ENCODE measurements around the gene MLPH.
A peak's percentile ranks its signal among the peaks of the same experiment; 100 is the strongest.

MLPH gene

GRCh38 chr2:237599465-237600110 lies 112.5 kb downstream of the MLPH start:
- Histone ChIP-seq H2AK5ac (ENCODE audit: low read depth, low read length) (no peak overlapping the region), H3K14ac (ENCODE audit: low read length) (no peak overlapping the region), H2BK120ac (ENCODE audit: low read depth, low read length) (no peak overlapping the region), H4K8ac (ENCODE audit: low read depth, low read length) (no peak overlapping the region), H3K23ac (ENCODE audit: low read depth, low read length, poor library complexity) (no peak overlapping the region), H3K27ac (replicated peaks; ENCODE audit: low read length) (no peak overlapping the region), H3K18ac (ENCODE audit: low read length) (no peak overlapping the region), H2BK15ac (ENCODE audit: low read length) (no peak overlapping the region), H3K36me3 (replicated peaks in 1 of 2; ENCODE audit: control insufficient read depth in 2 of 2, insufficient read depth in 2 of 2, low read length in 2 of 2) (no peaks in the 10 kb centered on the region), H3K9ac (ENCODE audit: low read depth, low read length, poor library complexity) (no peak overlapping the region), H3K27me3 (ENCODE audit: control insufficient read depth in 3 of 3, insufficient read depth in 3 of 3, low read depth in 1 of 3, low read length in 3 of 3) (peaks cover 0 to 3% (median 2%) of the 10 kb centered on the region in 3 experiments), H2BK5ac (ENCODE audit: low read length) (no peak overlapping the region), H3K79me1 (ENCODE audit: low read depth, low read length) (no peaks in the 10 kb centered on the region), H3K4me2 (ENCODE audit: insufficient read depth, low read length, poor library complexity, severe bottlenecking) (no peak overlapping the region), H3K9me3 (replicated peaks in 1 of 2; ENCODE audit: control insufficient read depth in 2 of 2, insufficient read depth in 1 of 2, low read depth in 1 of 2, low read length in 2 of 2) (no peaks in the 10 kb centered on the region), H3K4me3 (ENCODE audit: low read length in 2 of 2) (no peak overlapping the region), H3K4ac (ENCODE audit: low read length) (no peak overlapping the region), H4K91ac (ENCODE audit: low read depth, low read length, poor library complexity) (no peak overlapping the region), H3K4me1 (ENCODE audit: control insufficient read depth in 2 of 2, insufficient read depth in 1 of 2, low read depth in 1 of 2, low read length in 2 of 2) (peaks cover 6 to 20% of the 10 kb centered on the region in 2 donors), H2BK12ac (ENCODE audit: low read length) (no peak overlapping the region), H2AFZ (ENCODE audit: low read length) (no peak overlapping the region)
- WGBS, 2 donors (ENCODE audit: extremely low coverage in 2 of 2, insufficient read length in 2 of 2, insufficient replicate concordance in 1 of 2), result no CpG with 5 or more reads among the region's 9 CpGs
- DNase-seq (ENCODE audit: low spot score), result no peak

GRCh38 chr2:237600205-237600846 lies 113.3 kb downstream of the MLPH start:
- no peak overlapping the region for H2BK12ac ChIP-seq (ENCODE audit: low read length)
- no peak overlapping the region for H3K4me3 ChIP-seq (ENCODE audit: low read length in 2 of 2)
- no peak overlapping the region for H3K14ac ChIP-seq (ENCODE audit: low read length)
- peaks cover 6 to 13% of the 10 kb centered on the region in 2 donors for H3K4me1 ChIP-seq (ENCODE audit: control insufficient read depth in 2 of 2, insufficient read depth in 1 of 2, low read depth in 1 of 2, low read length in 2 of 2)
- H3K9ac ChIP-seq (ENCODE audit: low read depth, low read length, poor library complexity), result no peak overlapping the region
- no peak for DNase-seq (ENCODE audit: low spot score)
- no peak overlapping the region for H2AFZ ChIP-seq (ENCODE audit: low read length)
- no peak overlapping the region for H3K4ac ChIP-seq (ENCODE audit: low read length)
- peak overlapping the region; percentile 22 for H3K18ac ChIP-seq (ENCODE audit: low read length)
- no peaks in the 10 kb centered on the region for H3K79me1 ChIP-seq (ENCODE audit: low read depth, low read length)
- WGBS, 2 donors (ENCODE audit: extremely low coverage in 2 of 2, insufficient read length in 2 of 2, insufficient replicate concordance in 1 of 2), result no CpG with 5 or more reads among the region's 16 CpGs
- H2AK5ac ChIP-seq (ENCODE audit: low read depth, low read length), result peak overlapping the region; percentile 12
- no peak overlapping the region for H3K4me2 ChIP-seq (ENCODE audit: insufficient read depth, low read length, poor library complexity, severe bottlenecking)
- H4K8ac ChIP-seq (ENCODE audit: low read depth, low read length), result no peak overlapping the region
- no peak overlapping the region for H3K27ac ChIP-seq (replicated peaks; ENCODE audit: low read length)
- H2BK15ac ChIP-seq (ENCODE audit: low read length), result no peak overlapping the region
- no peak overlapping the region for H2BK120ac ChIP-seq (ENCODE audit: low read depth, low read length)
- H3K23ac ChIP-seq (ENCODE audit: low read depth, low read length, poor library complexity), result no peak overlapping the region
- peaks cover 0 to 3% (median 2%) of the 10 kb centered on the region in 3 experiments for H3K27me3 ChIP-seq (ENCODE audit: control insufficient read depth in 3 of 3, insufficient read depth in 3 of 3, low read depth in 1 of 3, low read length in 3 of 3)
- no peak overlapping the region for H2BK5ac ChIP-seq (ENCODE audit: low read length)
- H3K36me3 ChIP-seq (replicated peaks in 1 of 2; ENCODE audit: control insufficient read depth in 2 of 2, insufficient read depth in 2 of 2, low read length in 2 of 2), result no peaks in the 10 kb centered on the region
- no peak overlapping the region for H4K91ac ChIP-seq (ENCODE audit: low read depth, low read length, poor library complexity)
- peaks cover 2 to 3% of the 10 kb centered on the region in 2 donors for H3K9me3 ChIP-seq (replicated peaks in 1 of 2; ENCODE audit: control insufficient read depth in 2 of 2, insufficient read depth in 1 of 2, low read depth in 1 of 2, low read length in 2 of 2)

GRCh38 chr2:237601453-237602116 lies 114.5 kb downstream of the MLPH start:
- no peak overlapping the region for H3K14ac ChIP-seq (ENCODE audit: low read length)
- no peak overlapping the region for H2AK5ac ChIP-seq (ENCODE audit: low read depth, low read length)
- H3K4ac ChIP-seq (ENCODE audit: low read length), result no peak overlapping the region
- no peaks in the 10 kb centered on the region for H3K36me3 ChIP-seq (replicated peaks in 1 of 2; ENCODE audit: control insufficient read depth in 2 of 2, insufficient read depth in 2 of 2, low read length in 2 of 2)
- no peak overlapping the region for H3K4me3 ChIP-seq (ENCODE audit: low read length in 2 of 2)
- H2BK15ac ChIP-seq (ENCODE audit: low read length), result no peak overlapping the region
- no peak overlapping the region for H3K27ac ChIP-seq (replicated peaks; ENCODE audit: low read length)
- no peak overlapping the region for H2BK12ac ChIP-seq (ENCODE audit: low read length)
- no peaks in the 10 kb centered on the region for H3K79me1 ChIP-seq (ENCODE audit: low read depth, low read length)
- peaks cover 0 to 3% (median 2%) of the 10 kb centered on the region in 3 experiments for H3K27me3 ChIP-seq (ENCODE audit: control insufficient read depth in 3 of 3, insufficient read depth in 3 of 3, low read depth in 1 of 3, low read length in 3 of 3)
- no peak overlapping the region for H3K4me2 ChIP-seq (ENCODE audit: insufficient read depth, low read length, poor library complexity, severe bottlenecking)
- no peak overlapping the region for H3K23ac ChIP-seq (ENCODE audit: low read depth, low read length, poor library complexity)
- no peak overlapping the region for H2BK5ac ChIP-seq (ENCODE audit: low read length)
- H4K8ac ChIP-seq (ENCODE audit: low read depth, low read length), result no peak overlapping the region
- no peak for DNase-seq (ENCODE audit: low spot score)
- H3K18ac ChIP-seq (ENCODE audit: low read length), result no peak overlapping the region
- no peak overlapping the region for H3K9ac ChIP-seq (ENCODE audit: low read depth, low read length, poor library complexity)
- H2AFZ ChIP-seq (ENCODE audit: low read length), result no peak overlapping the region
- peaks cover 6 to 11% of the 10 kb centered on the region in 2 donors for H3K4me1 ChIP-seq (ENCODE audit: control insufficient read depth in 2 of 2, insufficient read depth in 1 of 2, low read depth in 1 of 2, low read length in 2 of 2)
- no CpG with 5 or more reads among the region's 14 CpGs for WGBS, 2 donors (ENCODE audit: extremely low coverage in 2 of 2, insufficient read length in 2 of 2, insufficient replicate concordance in 1 of 2)
- no peak overlapping the region for H4K91ac ChIP-seq (ENCODE audit: low read depth, low read length, poor library complexity)
- H3K9me3 ChIP-seq (replicated peaks in 1 of 2; ENCODE audit: control insufficient read depth in 2 of 2, insufficient read depth in 1 of 2, low read depth in 1 of 2, low read length in 2 of 2), result peaks cover 3 to 6% of the 10 kb centered on the region in 2 donors
- no peak overlapping the region for H2BK120ac ChIP-seq (ENCODE audit: low read depth, low read length)

- DNase-seq (ENCODE audit: low spot score), result no peak
- H3K14ac ChIP-seq (ENCODE audit: low read length), result no peak overlapping the region
- no peak overlapping the region for H3K4ac ChIP-seq (ENCODE audit: low read length)
- WGBS, 2 donors (ENCODE audit: extremely low coverage in 2 of 2, insufficient read length in 2 of 2, insufficient replicate concordance in 1 of 2), result no CpG with 5 or more reads among the region's 7 CpGs
- H3K27me3 ChIP-seq (ENCODE audit: control insufficient read depth in 3 of 3, insufficient read depth in 3 of 3, low read depth in 1 of 3, low read length in 3 of 3), result peaks cover 0 to 3% (median 2%) of the 10 kb centered on the region in 3 experiments
- H3K9me3 ChIP-seq (replicated peaks in 1 of 2; ENCODE audit: control insufficient read depth in 2 of 2, insufficient read depth in 1 of 2, low read depth in 1 of 2, low read length in 2 of 2), result peaks cover 3 to 6% of the 10 kb centered on the region in 2 donors
- no peak overlapping the region for H4K8ac ChIP-seq (ENCODE audit: low read depth, low read length)
- no peaks in the 10 kb centered on the region for H3K79me1 ChIP-seq (ENCODE audit: low read depth, low read length)
- no peak overlapping the region for H3K18ac ChIP-seq (ENCODE audit: low read length)
- no peak overlapping the region for H2AK5ac ChIP-seq (ENCODE audit: low read depth, low read length)
- H3K4me2 ChIP-seq (ENCODE audit: insufficient read depth, low read length, poor library complexity, severe bottlenecking), result no peak overlapping the region
- peaks cover 6 to 11% of the 10 kb centered on the region in 2 donors for H3K4me1 ChIP-seq (ENCODE audit: control insufficient read depth in 2 of 2, insufficient read depth in 1 of 2, low read depth in 1 of 2, low read length in 2 of 2)
- H3K23ac ChIP-seq (ENCODE audit: low read depth, low read length, poor library complexity), result no peak overlapping the region
- H4K91ac ChIP-seq (ENCODE audit: low read depth, low read length, poor library complexity), result no peak overlapping the region
- no peaks in the 10 kb centered on the region for H3K36me3 ChIP-seq (replicated peaks in 1 of 2; ENCODE audit: control insufficient read depth in 2 of 2, insufficient read depth in 2 of 2, low read length in 2 of 2)
- H2AFZ ChIP-seq (ENCODE audit: low read length), result no peak overlapping the region
- H3K27ac ChIP-seq (replicated peaks; ENCODE audit: low read length), result no peak overlapping the region
- H2BK120ac ChIP-seq (ENCODE audit: low read depth, low read length), result no peak overlapping the region
- H2BK15ac ChIP-seq (ENCODE audit: low read length), result no peak overlapping the region
- H2BK12ac ChIP-seq (ENCODE audit: low read length), result no peak overlapping the region
- H2BK5ac ChIP-seq (ENCODE audit: low read length), result no peak overlapping the region
- H3K9ac ChIP-seq (ENCODE audit: low read depth, low read length, poor library complexity), result no peak overlapping the region
- H3K4me3 ChIP-seq (ENCODE audit: low read length in 2 of 2), result no peak overlapping the region
These were observed 115.4 kb downstream of the MLPH start for GRCh38 chr2:237602409-237602808.
